GM12865 (cell line): ENCODE data around the gene KRTAP4-6.
"Not testable (repeated sequence)": the region's sequence is repeated elsewhere in the genome, so short reads cannot be mapped to it uniquely, and the experiment has no call there.

ENCODE experiments used
- DNase-seq: peaks from one replicate; pipeline ENCODE4 v3.0.0; 2010; ENCODE audit warnings: low read depth
- H3K4me3 ChIP-seq: 2 replicates; pipeline ENCODE4 v1.5.1; 2011; ENCODE audit warnings: mild to moderate bottlenecking, low read depth, low read length, control low read depth
- CTCF ChIP-seq: IDR thresholded peaks from 2 replicates; pipeline ENCODE4 v1.5.1; 2011; ENCODE audit warnings: low read length, control low read depth, low read depth, inconsistent platforms; ENCODE audit not compliant: insufficient read depth; ENCODE audit errors: missing control alignments

KRTAP4-6 gene

GRCh38 chr17:41140360-41141131, at the start of gene KRTAP4-6:
TSS of gene KRTAP4-6 (minus strand) at chr17:41140544. CDS start at chr17:41140487, 57 bp downstream.
- TF ChIP-seq CTCF = no peak
- H3K4me3 ChIP-seq = no peak within 1 kb of the TSS
- no peak for DNase-seq

GRCh38 chr17:41189837-41190318, 49.5 kb upstream of the KRTAP4-6 start, which contains the start of gene KRTAP9-1:
TSS of gene KRTAP9-1 (plus strand) at chr17:41189887. CDS start at chr17:41189887, 0 bp downstream.
- not testable (repeated sequence) for H3K4me3 ChIP-seq, DNase-seq

- DNase-seq = no peak
- no peak for TF ChIP-seq CTCF
- no peak overlapping the region for H3K4me3 ChIP-seq
Measured at GRCh38 chr17:41186872-41187271, 46.5 kb upstream of the KRTAP4-6 start.

GRCh38 chr17:41185001-41185400, 44.7 kb upstream of the KRTAP4-6 start:
- H3K4me3 ChIP-seq = no peak overlapping the region
- no peak for TF ChIP-seq CTCF
- DNase-seq = no peak

GRCh38 chr17:41184480-41184961, 44.2 kb upstream of the KRTAP4-6 start, which contains the start of gene KRTAP4-1:
TSS of gene KRTAP4-1 (minus strand) at chr17:41184911. CDS start at chr17:41184854, 57 bp downstream.
- H3K4me3 ChIP-seq = no peak within 1 kb of the TSS
- TF ChIP-seq CTCF = no peak
- DNase-seq = no peak

GRCh38 chr17:41178843-41179616, 38.7 kb upstream of the KRTAP4-6 start:
- TF ChIP-seq CTCF = no peak
- no peak for DNase-seq
- no peak overlapping the region for H3K4me3 ChIP-seq

GRCh38 chr17:41178341-41178740, 38.0 kb upstream of the KRTAP4-6 start:
- no peak for TF ChIP-seq CTCF
- DNase-seq = no peak
- no peak overlapping the region for H3K4me3 ChIP-seq
